Activated CD8-positive, alpha-beta memory T cell treated with anti-CD3 and anti-CD28 coated beads for 1 hour (primary cell): ENCODE data around the gene CPM.

Source experiments
- DNase-seq, 2 donors: peaks; one replicate each; pipeline ENCODE4 v3.0.0-alpha.2; 2020; ENCODE audit warnings: low read depth in 1 of 2; ENCODE audit errors: extremely low read depth in 1 of 2

The CPM gene

GRCh38 chr12:68932961-68933893 is at the start of gene CPM:
TSS of gene CPM (minus strand) at chr12:68933171. CDS start at chr12:68932837, 334 bp downstream.
- DNase-seq: peak; percentile 8 to 49

- DNase-seq: no peak
Observed at GRCh38 chr12:68981516-68981915, 48.5 kb upstream of the CPM start.

GRCh38 chr12:68980476-68981212 is 47.7 kb upstream of the CPM start:
- no peak for DNase-seq

- DNase-seq: no peak
Observed at GRCh38 chr12:68978678-68979077, 45.7 kb upstream of the CPM start.

DNA sequence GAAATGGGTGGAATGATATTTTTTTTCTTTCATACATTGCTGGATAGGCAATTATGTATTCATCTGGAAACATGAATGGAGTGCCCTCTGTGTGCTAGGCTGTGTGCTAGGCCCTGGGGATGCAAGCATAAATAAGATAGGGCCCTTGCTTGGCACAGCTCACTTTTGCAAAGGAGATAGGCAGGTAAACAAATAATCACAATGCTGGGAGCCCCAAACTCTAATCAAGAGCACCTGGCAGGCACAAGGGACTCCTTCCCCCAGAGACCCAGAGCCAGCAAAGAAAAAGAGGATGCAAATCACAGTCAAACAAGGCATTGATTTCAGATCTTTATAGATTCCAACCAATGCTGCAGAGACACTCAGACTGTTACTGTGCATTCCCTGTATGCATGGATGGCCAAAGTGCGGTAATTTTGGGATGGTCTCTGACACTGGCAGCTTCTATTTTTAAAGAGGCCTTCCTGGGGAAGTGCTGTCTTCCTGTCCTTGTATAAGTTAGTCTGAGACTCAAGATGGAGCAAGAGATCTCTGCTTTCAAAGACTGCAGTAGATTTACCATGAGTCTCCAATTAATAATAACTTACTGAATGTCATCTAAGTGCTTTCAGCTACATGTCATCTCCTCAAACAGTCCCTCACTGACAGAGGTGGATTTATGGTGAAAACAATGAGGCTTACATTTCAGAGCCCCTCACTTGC is 45.1 kb upstream of the CPM start:
- DNase-seq: no peak

DNA sequence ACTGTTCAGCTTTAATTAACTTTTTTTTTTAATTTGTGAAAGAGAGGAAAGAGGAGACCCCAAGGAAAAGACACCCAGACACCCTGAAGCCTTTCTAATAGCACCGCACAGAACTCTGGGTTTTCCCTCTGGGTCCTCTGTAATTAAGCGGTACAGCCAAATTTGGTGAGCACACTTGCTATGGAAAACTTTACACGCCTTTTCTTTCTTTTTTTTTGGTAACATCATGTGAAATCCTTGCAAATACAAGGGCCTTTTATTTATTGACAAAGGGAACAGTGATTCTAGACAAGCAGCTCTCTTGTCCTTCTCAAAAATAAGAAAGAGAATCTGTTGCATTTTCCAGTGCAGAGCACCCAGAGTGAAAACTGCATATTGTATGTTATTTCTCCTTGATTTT is 44.4 kb upstream of the CPM start:
- no peak for DNase-seq

GRCh38 chr12:68976395-68976841 is 43.4 kb upstream of the CPM start:
- DNase-seq: no peak

- no peak for DNase-seq
Observed at GRCh38 chr12:68975811-68976210, 42.8 kb upstream of the CPM start.

- no peak for DNase-seq
Observed at GRCh38 chr12:68972595-68972994, 39.6 kb upstream of the CPM start.

GRCh38 chr12:68971404-68971803 is 38.4 kb upstream of the CPM start:
- DNase-seq: no peak

DNA sequence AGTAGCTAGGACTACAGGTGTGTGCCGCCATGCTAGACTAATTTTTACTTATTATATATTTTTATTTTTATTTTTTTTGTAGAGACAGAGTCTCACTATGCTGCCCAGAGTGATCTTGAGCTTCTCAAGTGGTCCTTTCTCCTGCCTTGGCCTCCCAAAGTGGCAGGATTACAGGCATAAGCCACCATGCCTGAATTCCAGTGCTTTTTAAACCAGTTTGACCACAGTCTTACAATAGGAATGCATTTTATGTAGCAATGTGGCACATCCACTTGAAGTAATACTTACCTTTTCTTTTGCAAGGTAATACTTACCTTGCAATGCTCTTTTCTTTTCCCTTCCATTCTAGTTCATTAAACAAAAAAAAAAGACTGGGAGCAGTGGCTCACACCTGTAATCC is 38.0 kb upstream of the CPM start:
- DNase-seq: no peak

DNA sequence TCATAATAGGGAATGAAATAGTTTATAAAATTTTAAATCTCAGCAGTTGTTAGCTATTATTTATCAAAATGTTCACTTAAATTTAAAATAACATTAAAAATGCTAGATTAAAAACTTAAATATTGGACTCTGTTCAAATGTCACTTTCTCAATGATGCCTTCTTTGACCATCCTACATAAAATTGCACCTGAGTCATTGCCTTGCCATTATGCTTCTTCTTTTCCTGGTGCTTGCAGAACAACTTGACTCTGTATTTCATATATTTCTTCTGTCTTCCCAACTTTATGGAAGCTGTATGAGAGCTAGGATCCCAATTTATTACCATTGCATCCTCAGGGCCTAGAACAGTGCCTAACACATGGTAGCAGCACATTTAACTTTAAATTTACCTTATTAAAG is 37.3 kb upstream of the CPM start:
- no peak for DNase-seq

GRCh38 chr12:68967046-68967445 is 34.1 kb upstream of the CPM start:
- DNase-seq: no peak

DNA sequence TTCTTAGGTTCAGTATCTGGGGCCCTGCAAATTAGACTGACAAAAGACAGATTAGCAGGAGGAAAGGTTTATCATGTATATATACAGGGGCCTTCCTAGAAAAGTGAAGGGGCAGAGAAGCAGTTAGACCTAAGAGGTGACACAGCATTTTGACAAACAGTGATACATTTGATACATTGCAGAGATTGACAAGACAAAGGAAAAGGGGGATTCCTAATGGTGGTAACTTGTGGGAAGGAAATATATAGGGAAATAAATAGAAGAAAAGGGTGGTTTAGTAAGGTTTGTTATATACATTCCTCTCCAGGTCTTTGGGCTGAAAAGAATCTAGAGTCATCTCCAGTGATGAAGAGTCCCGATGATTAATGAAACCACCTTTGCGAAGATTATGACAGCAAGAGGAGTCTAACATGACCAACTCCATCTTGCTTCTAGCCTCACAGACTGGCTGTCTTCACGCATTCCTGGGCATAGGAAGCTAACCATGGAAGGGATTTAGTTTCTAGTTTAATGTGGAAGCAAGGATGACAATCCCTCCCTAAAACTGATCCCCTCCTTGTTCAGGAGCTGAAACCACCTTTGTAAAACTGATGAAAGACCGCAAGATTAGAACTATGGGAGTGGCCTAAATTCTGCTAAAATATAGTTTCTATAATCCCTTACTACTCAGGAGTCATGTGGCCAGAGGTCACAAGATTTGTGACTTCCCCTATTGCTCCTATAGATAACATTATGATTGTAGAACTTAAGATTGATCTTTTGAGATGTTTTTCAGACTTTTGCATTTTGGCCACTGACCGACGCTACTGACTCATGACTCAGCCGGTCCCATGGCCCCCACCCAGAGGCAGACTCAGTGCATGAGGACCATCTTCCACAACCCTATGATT is 31.1 kb upstream of the CPM start:
- DNase-seq: no peak

GRCh38 chr12:68962877-68963855 is 30.2 kb upstream of the CPM start:
- no peak for DNase-seq

GRCh38 chr12:68959891-68960464 is 27.0 kb upstream of the CPM start:
- no peak for DNase-seq

DNA sequence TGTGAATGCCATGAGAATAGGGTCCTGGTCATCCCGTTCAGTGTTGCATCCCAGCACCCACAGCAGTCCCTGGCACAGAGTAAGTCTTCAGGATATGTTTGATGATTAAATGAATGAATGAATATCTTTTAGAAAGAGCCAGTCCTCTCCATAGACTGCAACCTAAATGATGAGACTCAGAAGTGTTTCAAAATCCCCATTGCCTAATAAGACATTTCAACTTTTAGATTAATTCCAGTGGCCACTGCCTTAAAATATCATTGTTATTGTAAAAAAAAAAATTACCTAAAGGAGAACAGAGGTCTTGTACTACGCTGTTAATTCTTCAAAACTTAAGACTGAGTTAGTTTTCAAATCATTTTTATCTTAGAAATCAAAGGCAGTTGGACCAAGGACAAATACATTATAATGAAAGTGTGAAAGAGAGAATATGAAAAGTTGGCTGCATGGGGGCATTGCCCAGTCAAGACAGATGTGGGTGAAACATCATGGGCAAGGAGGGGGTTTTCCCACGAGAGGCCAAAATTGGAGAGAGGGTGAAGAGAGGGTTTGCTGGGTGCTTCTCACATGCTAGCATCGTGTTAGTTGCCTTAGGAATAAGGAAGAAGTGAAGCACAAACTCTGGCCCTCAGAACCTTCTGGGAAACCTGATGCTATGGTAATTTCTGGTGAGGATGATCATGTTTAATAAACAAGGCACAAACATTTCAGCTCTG is 26.3 kb upstream of the CPM start:
- DNase-seq: no peak

GRCh38 chr12:68958322-68958721 is 25.4 kb upstream of the CPM start:
- no peak for DNase-seq
